Measurements from ENCODE around the gene NDUFAF4.

GRCh38 chr6:96913621-96914020, 15.9 kb upstream of the NDUFAF4 start:
- TF ChIP-seq POLR2AphosphoS5 (IDR thresholded peaks at IDR 0.05) = no peak
- TF ChIP-seq CTCF (IDR thresholded peaks at IDR 0.05) = no peak
- TF ChIP-seq POLR2A (IDR thresholded peaks at IDR 0.05) = no peak
- no peak for TF ChIP-seq EP300 (IDR thresholded peaks at IDR 0.05)

Measured in gastroesophageal sphincter (tissue), 3 donors.